MCF 10A (cell line): ENCODE data around the gene AIG1. TPM values are rescaled to one million over a fixed set of nuclear protein-coding genes. Genes with fewer than 3 reads are reported as not detected.

ENCODE experiments used
- BruUV-seq: library from RNA; stranded (reverse); fragments of 400-500 nt; replicated peaks from 2 replicates; lab custom pipeline; 2021; lab: Mats Ljungman, UMichigan
- CTCF ChIA-PET: fragments of 300-600 bp; sonication (Branson Sonifier 250); formaldehyde crosslinking; extraction: SDS; loops from one replicate; lab custom pipeline; 2021; ENCODE audit warnings: antibody characterized with exemption, inconsistent platforms; lab: Yijun Ruan, JAX
- POLR2A ChIA-PET: fragments of 300-600, 350-650 bp; sonication (Branson Sonifier 250); formaldehyde crosslinking; extraction: SDS; loops from one replicate; lab custom pipeline; 2020; ENCODE audit warnings: antibody characterized with exemption, inconsistent platforms; lab: Yijun Ruan, JAX
- DNase-seq: peaks from one replicate; pipeline ENCODE4 v3.0.0-alpha.2; 2018; ENCODE audit not compliant: unreplicated experiment
- H3K27ac Mint-ChIP-seq: one replicate; pipeline ENCODE4 v1.8.0; 2022; ENCODE audit warnings: mild to moderate bottlenecking, low read depth, mixed read lengths; ENCODE audit not compliant: unreplicated experiment
- H3K27me3 Mint-ChIP-seq: one replicate; pipeline ENCODE4 v1.8.0; 2022; ENCODE audit warnings: mixed read lengths; ENCODE audit not compliant: insufficient read depth, unreplicated experiment
- H3K36me3 Mint-ChIP-seq: one replicate; pipeline ENCODE4 v1.8.0; 2022; ENCODE audit warnings: mild to moderate bottlenecking, moderate library complexity, mixed read lengths; ENCODE audit not compliant: insufficient read depth, unreplicated experiment
- H3K4me1 Mint-ChIP-seq: one replicate; pipeline ENCODE4 v1.8.0; 2022; ENCODE audit warnings: mixed read lengths; ENCODE audit not compliant: insufficient read depth, unreplicated experiment
- H3K4me3 Mint-ChIP-seq: one replicate; pipeline ENCODE4 v1.8.0; 2022; ENCODE audit warnings: mild to moderate bottlenecking, moderate library complexity, mixed read lengths; ENCODE audit not compliant: unreplicated experiment
- H3K9me3 Mint-ChIP-seq: one replicate; pipeline ENCODE4 v1.8.0; 2022; ENCODE audit warnings: mixed read lengths; ENCODE audit not compliant: unreplicated experiment
- intact Hi-C: fragments of 100-400 bp; cut with micrococcal nuclease; formaldehyde crosslinking; loops from 2 replicates; pipeline ENCODE4 v1.14.1; 2022
- total RNA-seq: library from RNA; stranded (reverse); gene quantifications from 2 replicates; pipeline ENCODE4 v1.2.3, GENCODE V29; 2022
- TF ChIP-seq, protein P1 (sequence below): fragments of 200-600 bp; IDR thresholded peaks from one replicate; pipeline ENCODE4 v1.8.0; 2022; ENCODE audit warnings: antibody characterized with exemption, mild to moderate bottlenecking; ENCODE audit not compliant: unreplicated experiment

AIG1 gene
- total RNA-seq, 1 experiment from 2014 or later = 106 TPM

DNA sequence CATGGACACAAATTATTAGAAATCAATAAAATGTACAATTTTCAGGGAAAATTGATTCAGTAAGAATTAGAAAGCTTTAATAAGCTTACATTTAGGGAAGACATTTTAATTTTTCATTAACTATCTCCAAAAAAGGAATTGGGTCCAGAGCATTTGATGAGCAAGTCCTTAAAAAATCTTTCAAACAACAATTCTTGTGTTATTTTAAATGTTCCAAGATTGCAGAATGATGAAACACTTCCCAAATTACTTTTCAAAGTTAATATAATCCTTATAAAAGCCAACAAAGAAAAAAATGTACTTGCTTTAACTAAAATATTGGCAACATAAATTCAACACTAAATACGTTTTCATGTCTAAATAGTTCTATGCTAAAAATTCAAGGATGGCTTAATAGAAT lies 287.8 kb downstream of the AIG1 start:
- Mint-ChIP-seq H3K36me3 (no peaks in the 10 kb centered on the region), H3K27ac (no peak overlapping the region), H3K4me1 (peaks cover 15% of the 10 kb centered on the region), H3K9me3 (no peaks in the 10 kb centered on the region), H3K4me3 (no peak overlapping the region), H3K27me3 (no peaks in the 10 kb centered on the region)
- BruUV-seq = no TSS peak
- DNase-seq = no peak
- TF ChIP-seq, protein P1, sequence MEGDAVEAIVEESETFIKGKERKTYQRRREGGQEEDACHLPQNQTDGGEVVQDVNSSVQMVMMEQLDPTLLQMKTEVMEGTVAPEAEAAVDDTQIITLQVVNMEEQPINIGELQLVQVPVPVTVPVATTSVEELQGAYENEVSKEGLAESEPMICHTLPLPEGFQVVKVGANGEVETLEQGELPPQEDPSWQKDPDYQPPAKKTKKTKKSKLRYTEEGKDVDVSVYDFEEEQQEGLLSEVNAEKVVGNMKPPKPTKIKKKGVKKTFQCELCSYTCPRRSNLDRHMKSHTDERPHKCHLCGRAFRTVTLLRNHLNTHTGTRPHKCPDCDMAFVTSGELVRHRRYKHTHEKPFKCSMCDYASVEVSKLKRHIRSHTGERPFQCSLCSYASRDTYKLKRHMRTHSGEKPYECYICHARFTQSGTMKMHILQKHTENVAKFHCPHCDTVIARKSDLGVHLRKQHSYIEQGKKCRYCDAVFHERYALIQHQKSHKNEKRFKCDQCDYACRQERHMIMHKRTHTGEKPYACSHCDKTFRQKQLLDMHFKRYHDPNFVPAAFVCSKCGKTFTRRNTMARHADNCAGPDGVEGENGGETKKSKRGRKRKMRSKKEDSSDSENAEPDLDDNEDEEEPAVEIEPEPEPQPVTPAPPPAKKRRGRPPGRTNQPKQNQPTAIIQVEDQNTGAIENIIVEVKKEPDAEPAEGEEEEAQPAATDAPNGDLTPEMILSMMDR = no peak
- CTCF ChIA-PET = no interaction called here
- POLR2A ChIA-PET = interaction anchor here (0.7 to 2.7 kb wide), 5 partner anchors 10 to 248 kb away, joined by 3 to 16 read pairs (median 3); no protein-coding TSS in a partner anchor
- intact Hi-C loops = no loop called here

DNA sequence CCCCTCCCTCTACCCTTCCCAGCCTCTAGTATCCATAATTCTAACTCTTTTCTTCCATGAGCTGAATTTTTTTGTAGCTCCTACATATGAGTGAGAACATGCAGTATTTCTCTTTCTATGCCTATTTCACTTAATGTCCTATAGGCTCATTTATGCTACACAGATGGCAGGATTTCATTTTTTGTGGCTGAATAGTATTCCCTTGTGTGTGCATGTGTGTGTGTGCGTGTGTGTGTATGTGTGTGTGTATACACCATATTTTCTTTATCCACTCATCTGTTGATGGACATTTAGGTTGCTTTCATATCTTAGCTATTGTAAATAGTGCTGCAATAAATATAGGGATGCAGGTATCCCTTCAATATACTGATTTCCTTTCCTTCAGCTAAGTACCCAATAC lies 288.8 kb downstream of the AIG1 start:
- peaks cover 12% of the 10 kb centered on the region for H3K4me1 Mint-ChIP-seq
- ChIA-PET CTCF (interaction anchor here (0.7 to 0.8 kb wide), 2 partner anchors 9 to 36 kb away, joined by 3 read pairs; no protein-coding TSS in a partner anchor), POLR2A (interaction anchor here (0.7 to 2.7 kb wide), 3 partner anchors 11 to 80 kb away, joined by 3 to 12 read pairs (median 3); no protein-coding TSS in a partner anchor)
- peaks cover 8% of the 10 kb centered on the region for H3K9me3 Mint-ChIP-seq
- DNase-seq = no peak
- intact Hi-C loops = no loop called here
- H3K4me3 Mint-ChIP-seq = no peak overlapping the region
- H3K27ac Mint-ChIP-seq = no peak overlapping the region
- TF ChIP-seq, protein P1 = no peak
- no TSS peak for BruUV-seq
- no peaks in the 10 kb centered on the region for H3K27me3 Mint-ChIP-seq
- H3K36me3 Mint-ChIP-seq = no peaks in the 10 kb centered on the region

DNA sequence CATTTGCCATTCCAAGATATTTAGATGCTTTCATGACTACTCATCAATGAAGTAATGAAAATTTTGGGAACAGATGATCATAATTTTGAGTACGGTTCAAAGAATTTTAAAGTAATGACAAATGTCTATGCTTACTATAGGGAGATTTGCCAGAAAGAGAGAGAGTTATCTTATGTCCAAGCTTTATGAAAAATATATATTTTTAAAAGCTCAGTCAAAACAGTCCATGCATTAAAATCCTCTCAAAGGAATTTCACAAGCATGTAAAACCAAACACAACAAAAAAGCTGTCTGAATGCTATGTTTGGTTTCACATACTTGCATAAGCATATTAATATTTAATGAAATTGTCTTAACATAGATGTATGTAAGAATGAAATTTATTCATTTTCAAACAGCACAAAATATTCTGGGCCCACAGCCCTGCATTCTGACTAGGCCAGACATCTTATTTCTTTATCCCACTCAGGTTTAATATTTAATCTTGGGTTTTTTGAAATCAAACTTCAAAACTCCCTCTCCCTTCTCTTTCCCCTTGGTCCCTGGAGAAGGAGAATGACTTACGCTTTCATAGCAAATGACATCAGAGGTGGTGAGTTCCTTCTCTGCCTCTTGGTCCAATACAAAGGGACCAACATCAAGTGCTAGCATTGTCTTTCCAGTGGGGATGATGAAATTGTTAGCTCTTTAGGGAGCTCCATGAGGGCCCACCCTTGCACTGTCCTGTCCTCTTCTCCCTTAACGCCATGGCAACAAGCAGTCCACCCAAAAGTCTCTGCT lies 295.6 kb downstream of the AIG1 start:
- Mint-ChIP-seq H3K4me3 (no peak overlapping the region), H3K27me3 (no peaks in the 10 kb centered on the region), H3K4me1 (no peaks in the 10 kb centered on the region), H3K36me3 (no peaks in the 10 kb centered on the region), H3K27ac (no peak overlapping the region), H3K9me3 (peaks cover 17% of the 10 kb centered on the region)
- TF ChIP-seq, protein P1 = no peak
- ChIA-PET CTCF (interaction anchor here (0.6 to 1.3 kb wide), 3 partner anchors 20 to 663 kb away, joined by 3 to 6 read pairs (median 3); no protein-coding TSS in a partner anchor), POLR2A (interaction anchor here (1.2 kb wide), 2 partner anchors 40 to 41 kb away, joined by 3 read pairs; no protein-coding TSS in a partner anchor)
- intact Hi-C loops = no loop called here
- DNase-seq = no peak
- BruUV-seq = no TSS peak

DNA sequence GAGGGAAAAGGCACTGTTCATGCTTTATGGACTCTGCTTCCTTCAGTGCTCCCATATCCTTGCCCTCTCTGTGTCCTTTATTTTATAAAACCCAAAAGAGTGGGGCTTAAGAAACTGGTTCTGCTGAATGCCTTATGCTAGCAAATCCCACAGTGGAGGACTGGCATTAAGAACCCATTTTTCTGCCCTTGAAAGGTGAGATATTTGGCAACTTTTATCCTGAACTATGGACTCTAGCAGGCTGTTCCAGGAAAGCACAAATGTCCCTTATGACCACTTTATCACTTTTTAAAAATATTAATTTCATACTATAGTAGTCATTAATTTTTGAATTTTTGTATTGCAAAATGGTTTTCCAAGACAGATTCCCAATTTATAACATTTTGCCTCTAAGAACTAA lies 296.5 kb downstream of the AIG1 start:
- DNase-seq = no peak
- no TSS peak for BruUV-seq
- Mint-ChIP-seq H3K27ac (no peak overlapping the region), H3K9me3 (peaks cover 17% of the 10 kb centered on the region), H3K4me1 (no peaks in the 10 kb centered on the region), H3K4me3 (no peak overlapping the region), H3K36me3 (no peaks in the 10 kb centered on the region), H3K27me3 (no peaks in the 10 kb centered on the region)
- intact Hi-C loops = no loop called here
- ChIA-PET POLR2A (interaction anchor here (1.1 to 1.2 kb wide), 2 partner anchors 18 to 39 kb away, joined by 3 to 7 read pairs; no protein-coding TSS in a partner anchor), CTCF (interaction anchor here (0.6 kb wide), 1 partner anchor 21 kb away, joined by 6 read pairs; no protein-coding TSS in a partner anchor)
- TF ChIP-seq, protein P1 = no peak
